Osteoblast (primary cell): ENCODE results near the gene TXLNA. TPM values are rescaled to one million over a fixed set of nuclear protein-coding genes. Genes with fewer than 3 reads are reported as not detected.

Experiments used
- DNase-seq: peaks from one replicate; pipeline ENCODE4 v3.0.0; 2011; ENCODE audit warnings: low spot score, mixed read lengths; ENCODE audit not compliant: insufficient read length; ENCODE audit errors: missing footprints
- H2AFZ ChIP-seq: 2 replicates; pipeline ENCODE4 v1.6.0; 2011; ENCODE audit warnings: mild to moderate bottlenecking, low read length
- H3K27ac ChIP-seq: 2 replicates; pipeline ENCODE4 v1.5.1; 2011; ENCODE audit warnings: mild to moderate bottlenecking, low read depth, low read length, moderate library complexity
- H3K27me3 ChIP-seq: 2 replicates; pipeline ENCODE4 v1.6.0; 2012; ENCODE audit warnings: mild to moderate bottlenecking, control low read depth, inconsistent platforms, low read length, moderate library complexity; ENCODE audit not compliant: insufficient read depth
- H3K36me3 ChIP-seq: 2 replicates; pipeline ENCODE4 v1.5.1; 2011; ENCODE audit warnings: mild to moderate bottlenecking, low read length, control low read depth, moderate library complexity; ENCODE audit not compliant: insufficient read depth
- H3K4me1 ChIP-seq: 2 replicates; pipeline ENCODE4 v1.5.1; 2011; ENCODE audit warnings: mild to moderate bottlenecking, low read length, control low read depth, moderate library complexity; ENCODE audit not compliant: insufficient read depth
- H3K4me2 ChIP-seq: 2 replicates; pipeline ENCODE4 v1.6.0; 2011; ENCODE audit warnings: mild to moderate bottlenecking, low read length; ENCODE audit not compliant: insufficient read depth
- H3K4me3 ChIP-seq: fragments of 200-600 bp; sonication (generic); 3 replicates; pipeline ENCODE4 v1.5.1; 2012; ENCODE audit warnings: mild to moderate bottlenecking, low read length, inconsistent platforms; ENCODE audit not compliant: insufficient read depth
- H3K79me2 ChIP-seq: 2 replicates; pipeline ENCODE4 v1.6.0; 2012; ENCODE audit warnings: mild to moderate bottlenecking, low read length, control low read depth, inconsistent platforms; ENCODE audit not compliant: insufficient read depth
- H3K9me3 ChIP-seq: 2 replicates; pipeline ENCODE4 v1.5.1; 2011; ENCODE audit warnings: low read depth, low read length, control low read depth
- H4K20me1 ChIP-seq: 2 replicates; pipeline ENCODE4 v1.6.0; 2012; ENCODE audit warnings: mild to moderate bottlenecking, low read length, control low read depth; ENCODE audit not compliant: insufficient read depth
- total RNA-seq: library from RNA; depleted of rRNA; stranded (reverse); fragments of >200 nt; gene quantifications from 2 replicates; pipeline ENCODE4 v1.2.3, GENCODE V29; 2012
- TF ChIP-seq, protein P1 (sequence below): IDR thresholded peaks from 2 replicates; pipeline ENCODE4 v1.5.1; 2011; ENCODE audit warnings: mild to moderate bottlenecking, low read depth, low read length, moderate library complexity; ENCODE audit errors: extremely low read depth

Gene TXLNA
- total RNA-seq, 1 donor: 136 TPM

DNA sequence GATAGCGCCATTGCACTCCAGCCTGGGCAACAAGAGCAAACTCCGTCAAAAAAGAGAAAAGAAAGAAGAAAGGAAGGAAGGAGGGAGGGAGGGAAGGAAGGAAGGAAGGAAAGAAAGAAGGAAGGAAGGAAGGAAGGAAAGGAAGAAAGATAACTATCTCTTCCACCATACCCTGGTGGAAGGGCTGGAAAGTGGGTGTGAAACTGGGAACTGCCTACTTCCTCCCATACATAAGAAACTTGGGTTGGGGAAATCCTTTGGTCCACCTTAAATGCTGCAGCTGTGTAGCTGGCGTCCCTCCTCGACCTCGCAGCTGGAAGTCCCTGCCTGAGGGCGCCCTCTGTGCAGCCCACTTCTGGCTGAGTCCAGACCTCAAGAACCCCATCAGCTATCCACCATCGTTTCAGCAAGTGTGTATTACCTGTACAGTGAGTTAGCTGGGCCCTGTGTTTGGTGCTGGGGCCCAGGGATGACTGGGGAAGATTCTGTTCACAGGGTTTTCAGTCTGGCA is 62.9 kb downstream of the TXLNA start:
- H3K79me2 ChIP-seq: no peaks in the 10 kb centered on the region
- no peak overlapping the region for H3K27ac ChIP-seq
- no peaks in the 10 kb centered on the region for H3K36me3 ChIP-seq
- H3K27me3 ChIP-seq: no peaks in the 10 kb centered on the region
- H4K20me1 ChIP-seq: no peaks in the 10 kb centered on the region
- peaks cover 16% of the 10 kb centered on the region for H3K4me1 ChIP-seq
- no peak overlapping the region for H3K4me2 ChIP-seq
- H3K4me3 ChIP-seq: no peak overlapping the region
- peak; percentile 68 for DNase-seq
- TF ChIP-seq, protein P1, sequence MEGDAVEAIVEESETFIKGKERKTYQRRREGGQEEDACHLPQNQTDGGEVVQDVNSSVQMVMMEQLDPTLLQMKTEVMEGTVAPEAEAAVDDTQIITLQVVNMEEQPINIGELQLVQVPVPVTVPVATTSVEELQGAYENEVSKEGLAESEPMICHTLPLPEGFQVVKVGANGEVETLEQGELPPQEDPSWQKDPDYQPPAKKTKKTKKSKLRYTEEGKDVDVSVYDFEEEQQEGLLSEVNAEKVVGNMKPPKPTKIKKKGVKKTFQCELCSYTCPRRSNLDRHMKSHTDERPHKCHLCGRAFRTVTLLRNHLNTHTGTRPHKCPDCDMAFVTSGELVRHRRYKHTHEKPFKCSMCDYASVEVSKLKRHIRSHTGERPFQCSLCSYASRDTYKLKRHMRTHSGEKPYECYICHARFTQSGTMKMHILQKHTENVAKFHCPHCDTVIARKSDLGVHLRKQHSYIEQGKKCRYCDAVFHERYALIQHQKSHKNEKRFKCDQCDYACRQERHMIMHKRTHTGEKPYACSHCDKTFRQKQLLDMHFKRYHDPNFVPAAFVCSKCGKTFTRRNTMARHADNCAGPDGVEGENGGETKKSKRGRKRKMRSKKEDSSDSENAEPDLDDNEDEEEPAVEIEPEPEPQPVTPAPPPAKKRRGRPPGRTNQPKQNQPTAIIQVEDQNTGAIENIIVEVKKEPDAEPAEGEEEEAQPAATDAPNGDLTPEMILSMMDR: no peak
- H2AFZ ChIP-seq: peak overlapping the region; percentile 42
- H3K9me3 ChIP-seq: no peaks in the 10 kb centered on the region

DNA sequence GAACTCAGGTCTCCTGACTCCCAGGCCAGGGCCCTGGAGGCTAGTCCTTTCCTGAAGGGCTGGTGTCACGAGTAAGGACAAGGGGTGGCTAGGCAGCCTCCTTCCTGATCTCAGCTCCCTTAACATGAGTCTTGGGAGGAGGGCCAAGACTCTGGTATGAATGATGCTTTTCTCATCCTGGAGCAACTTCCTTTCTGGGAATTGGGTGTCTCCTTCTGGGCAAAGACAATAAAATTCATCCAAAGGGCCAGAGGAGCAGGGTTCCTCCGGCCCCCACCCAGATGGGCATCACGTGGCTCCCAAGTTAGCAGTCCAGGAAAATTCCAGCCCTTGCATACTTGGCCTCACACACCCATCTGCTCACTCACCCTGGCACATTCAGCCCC is 67.4 kb downstream of the TXLNA start, which contains the start of gene FAM167B:
Gene FAM167B (plus strand): TSS at position 335 of the 386 bp plus-strand sequence. CDS start 200 bp downstream, outside the sequence.
- Histone ChIP-seq H3K27me3 (no peaks in the 10 kb centered on the region), H3K4me3 (no peak within 1 kb of the TSS), H3K79me2 (no peaks in the 10 kb centered on the region), H3K27ac (peak within 1 kb of the TSS; percentile 65), H4K20me1 (no peaks in the 10 kb centered on the region), H3K9me3 (no peaks in the 10 kb centered on the region), H3K4me1 (peaks cover 18% of the 10 kb centered on the region), H2AFZ (peak within 1 kb of the TSS; percentile 36), H3K36me3 (no peaks in the 10 kb centered on the region), H3K4me2 (no peak within 1 kb of the TSS)
- peak; percentile 97 for DNase-seq
- TF ChIP-seq, protein P1: no peak

DNA sequence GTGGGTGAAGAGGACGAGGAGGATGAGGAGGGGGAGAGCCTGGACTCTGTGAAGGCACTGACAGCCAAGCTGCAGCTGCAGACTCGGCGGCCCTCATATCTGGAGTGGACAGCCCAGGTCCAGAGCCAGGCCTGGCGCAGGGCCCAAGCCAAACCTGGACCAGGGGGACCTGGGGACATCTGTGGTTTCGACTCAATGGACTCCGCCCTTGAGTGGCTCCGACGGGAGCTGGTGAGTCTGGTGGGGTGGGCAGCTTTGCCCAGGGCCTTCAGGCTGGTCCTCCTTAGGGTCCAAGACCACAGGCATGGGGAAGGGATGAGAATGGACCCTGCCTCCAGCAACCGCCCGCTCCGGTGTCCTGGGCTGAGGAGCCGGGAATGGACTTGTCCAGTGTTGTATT is 68.0 kb downstream of the TXLNA start:
- Histone ChIP-seq H3K9me3 (no peaks in the 10 kb centered on the region), H4K20me1 (no peaks in the 10 kb centered on the region), H3K4me2 (no peak overlapping the region), H3K36me3 (no peaks in the 10 kb centered on the region), H3K4me3 (no peak overlapping the region), H3K27me3 (peaks cover under 1% of the 10 kb centered on the region), H3K4me1 (peaks cover 18% of the 10 kb centered on the region), H3K79me2 (no peaks in the 10 kb centered on the region), H2AFZ (peak overlapping the region; percentile 36), H3K27ac (peak overlapping the region; percentile 65)
- no peak for DNase-seq
- TF ChIP-seq, protein P1: no peak

Other genes starting within 250 kb of the TXLNA start
- 539 and 568 TPM in 2 replicates for gene PTP4A2, start 241.3 kb upstream of the TXLNA start, total RNA-seq
- 52.8 and 53.9 TPM in 2 replicates for gene KHDRBS1, start 165.8 kb upstream of the TXLNA start, total RNA-seq
- 4.7 and 5.6 TPM in 2 replicates for gene TMEM39B, start 106.7 kb upstream of the TXLNA start, total RNA-seq
- 64.8 and 65.5 TPM in 2 replicates for gene KPNA6, start 71.6 kb upstream of the TXLNA start, total RNA-seq
- 8.0 and 11.8 TPM in 2 replicates for gene CCDC28B, start 20.9 kb downstream of the TXLNA start, total RNA-seq
- 1.8 TPM in 2 replicates for gene IQCC, start 26.0 kb downstream of the TXLNA start, total RNA-seq
- gene DCDC2B, start 29.4 kb downstream of the TXLNA start, total RNA-seq: under 0.01 TPM in 1 of 2 replicates, not detected in the other
- gene TMEM234, start 42.7 kb downstream of the TXLNA start, total RNA-seq: 21.5 and 24.2 TPM in 2 replicates
- 253 and 255 TPM in 2 replicates for gene EIF3I, start 42.7 kb downstream of the TXLNA start, total RNA-seq
- 2.5 and 4.4 TPM in 2 replicates for gene FAM167B, start 67.5 kb downstream of the TXLNA start, total RNA-seq
- gene LCK, start 71.6 kb downstream of the TXLNA start, total RNA-seq: 0.29 TPM in 1 of 2 replicates, not detected in the other
- 44.5 and 46.6 TPM in 2 replicates for gene HDAC1, start 112.4 kb downstream of the TXLNA start, total RNA-seq
- 15.9 and 16.6 TPM in 2 replicates for gene MARCKSL1, start 156.6 kb downstream of the TXLNA start, total RNA-seq
- 1.8 and 2.5 TPM in 2 replicates for gene FAM229A, start 182.8 kb downstream of the TXLNA start, total RNA-seq
- 1.5 and 1.8 TPM in 2 replicates for gene TSSK3, start 182.9 kb downstream of the TXLNA start, total RNA-seq
- gene BSDC1, start 214.8 kb downstream of the TXLNA start, total RNA-seq: 68.0 and 69.0 TPM in 2 replicates